GM19238 (cell line): ENCODE data around the gene ANKZF1.

Source experiments
- DNase-seq: peaks from one replicate; pipeline ENCODE4 v3.0.0; 2011; ENCODE audit warnings: low spot score; ENCODE audit not compliant: insufficient read length

ANKZF1 gene

DNA sequence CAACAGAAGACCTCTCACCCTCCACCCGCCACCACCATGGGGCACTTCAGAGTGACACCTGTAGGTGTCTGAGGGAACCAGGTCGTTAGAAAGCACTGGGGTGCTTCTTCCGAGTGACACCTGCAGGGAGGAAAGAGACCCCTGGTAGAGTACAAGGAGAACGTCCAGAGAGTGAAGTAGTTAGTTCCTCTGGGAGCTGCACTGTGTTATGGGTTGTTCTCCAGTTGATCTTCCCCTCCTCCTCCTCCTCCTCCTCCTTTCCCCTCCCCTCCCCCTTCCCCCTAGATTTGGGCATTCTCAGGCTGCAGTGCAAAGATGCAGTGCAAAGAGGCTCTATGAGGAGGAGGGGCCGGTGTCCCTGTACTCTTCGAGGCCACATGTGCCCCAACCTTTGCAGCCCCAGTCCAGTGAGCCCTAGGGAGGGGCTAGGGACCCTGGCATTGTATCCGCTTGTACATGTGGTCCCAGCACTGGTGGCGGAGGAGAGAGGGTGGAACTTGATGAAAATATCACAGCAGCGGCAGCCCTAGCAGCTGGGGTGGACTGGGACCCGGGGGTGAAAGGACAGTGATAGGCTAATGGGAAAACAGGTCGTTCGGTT, 50.4 kb downstream of the ANKZF1 start:
- DNase-seq = no peak

DNA sequence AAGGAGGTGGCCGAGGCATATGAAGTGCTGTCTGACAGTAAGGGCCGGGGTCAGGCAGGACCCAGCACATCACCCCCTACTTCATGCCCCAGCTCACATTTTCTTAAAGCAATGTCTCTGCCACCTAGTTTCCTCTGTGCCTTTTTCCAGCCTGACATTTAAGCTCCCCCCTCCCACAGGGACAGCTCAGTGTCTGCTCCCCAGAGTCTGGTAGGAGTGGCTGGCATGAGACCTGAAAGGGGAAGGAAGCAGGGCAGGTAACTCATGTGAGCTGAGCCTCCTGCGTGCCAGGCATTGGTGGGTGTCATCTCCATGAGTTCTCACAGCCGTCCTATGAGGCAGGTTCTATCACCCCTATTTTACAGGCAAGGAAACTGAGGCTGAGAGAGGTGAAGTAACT, 51.0 kb downstream of the ANKZF1 start:
- no peak for DNase-seq

DNA sequence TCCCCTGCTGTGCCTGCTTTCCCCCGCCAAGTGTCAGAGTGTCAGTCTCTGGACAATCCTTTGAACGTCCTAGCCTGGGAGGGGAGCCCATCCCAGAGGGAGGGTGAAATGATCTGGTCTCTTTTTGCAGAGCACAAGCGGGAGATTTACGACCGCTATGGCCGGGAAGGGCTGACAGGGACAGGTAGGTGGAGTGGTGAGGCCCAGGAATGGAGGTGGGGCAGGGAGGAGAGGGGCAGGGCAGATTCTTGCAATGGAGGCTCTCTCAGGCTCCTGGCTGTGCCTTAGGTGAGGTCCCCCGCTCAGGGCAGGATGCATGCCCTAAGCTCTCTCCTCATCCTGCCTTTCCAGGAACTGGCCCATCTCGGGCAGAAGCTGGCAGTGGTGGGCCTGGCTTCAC, 52.0 kb downstream of the ANKZF1 start:
- DNase-seq = no peak

- no peak for DNase-seq
These were observed 52.8 kb downstream of the ANKZF1 start for GRCh38 chr2:219282375-219282774.

GRCh38 chr2:219282943-219283581, 53.5 kb downstream of the ANKZF1 start:
- DNase-seq = no peak

DNA sequence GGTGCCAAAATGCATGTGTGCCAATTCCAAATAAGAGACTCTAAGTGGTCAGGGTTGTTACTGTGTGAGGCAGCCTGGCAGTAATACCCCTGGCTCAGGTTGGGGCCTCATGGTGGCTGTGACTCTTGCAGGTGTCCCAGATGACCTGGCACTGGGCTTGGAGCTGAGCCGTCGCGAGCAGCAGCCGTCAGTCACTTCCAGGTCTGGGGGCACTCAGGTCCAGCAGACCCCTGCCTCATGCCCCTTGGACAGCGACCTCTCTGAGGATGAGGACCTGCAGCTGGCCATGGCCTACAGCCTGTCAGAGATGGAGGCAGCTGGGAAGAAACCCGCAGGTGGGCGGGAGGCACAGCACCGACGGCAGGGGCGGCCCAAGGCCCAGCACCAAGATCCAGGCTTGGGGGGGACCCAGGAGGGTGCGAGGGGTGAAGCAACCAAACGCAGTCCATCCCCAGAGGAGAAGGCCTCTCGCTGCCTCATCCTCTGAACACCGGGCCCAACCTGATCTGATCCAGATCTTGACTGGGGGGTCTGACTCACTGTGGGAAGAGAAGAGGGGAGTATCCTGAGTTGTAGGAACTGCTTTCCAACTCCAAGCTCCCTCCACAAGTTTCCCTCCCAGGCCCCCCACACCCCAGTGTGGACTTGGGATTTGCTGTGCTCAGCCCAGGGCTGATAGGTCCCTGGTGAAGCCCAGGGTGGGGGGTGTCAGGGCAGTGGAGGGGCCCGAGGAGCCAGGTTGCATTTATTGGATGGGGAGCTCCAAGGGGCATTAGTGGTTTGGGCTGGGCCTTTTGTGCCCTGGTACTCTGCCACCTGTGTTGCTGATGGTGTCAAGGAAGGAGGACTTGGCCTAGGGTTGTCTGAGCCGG, 55.1 kb downstream of the ANKZF1 start:
- no peak for DNase-seq

- DNase-seq = no peak
These were observed 55.7 kb downstream of the ANKZF1 start for GRCh38 chr2:219285373-219285735.

GRCh38 chr2:219285894-219286425, 56.4 kb downstream of the ANKZF1 start:
- DNase-seq = no peak
